ENCODE measurements around the gene PPP1R12A. TPM values are rescaled to one million over a fixed set of nuclear protein-coding genes. Genes with fewer than 3 reads are reported as not detected.

PPP1R12A gene
- total and polyA plus RNA-seq, 9 of the 15 experiments (the other 6 are each of a cell fraction or from before 2014, with no cell fraction given) = 26.4 to 119 (median 53.3) TPM

- no peak for TF ChIP-seq BDP1 (IDR thresholded peaks at IDR 0.05; ENCODE audit: insufficient read depth, insufficient read length)
- no peak for TF ChIP-seq PHTF2 (CRISPR knock-in tag; IDR thresholded peaks at IDR 0.05)
- TF ChIP-seq THAP12 (CRISPR knock-in tag; IDR thresholded peaks at IDR 0.05) = no peak
- no peak for TF ChIP-seq RCOR1 (IDR thresholded peaks at IDR 0.05; ENCODE audit: borderline replicate concordance in 1 of 2, low read depth in 2 of 2, low read length in 2 of 2)
- no peak for TF ChIP-seq POLR2AphosphoS5 (IDR thresholded peaks at IDR 0.05; ENCODE audit: control insufficient read depth, insufficient read depth, low read depth, low read length)
- no peak for TF ChIP-seq ZBTB33 (CRISPR knock-in tag; IDR thresholded peaks at IDR 0.05)
- no peak for TF ChIP-seq SMAD3 (CRISPR knock-in tag; conservative IDR thresholded peaks at IDR 0.05)
- TF ChIP-seq POLR3A (IDR thresholded peaks at IDR 0.05; ENCODE audit: borderline replicate concordance, extremely low read depth, insufficient read depth, insufficient read length) = no peak
- no peak for TF ChIP-seq ATF3 (IDR thresholded peaks at IDR 0.05)
- TF ChIP-seq ATF3 (CRISPR knock-in tag; conservative IDR thresholded peaks at IDR 0.05) = no peak
- no peak for TF ChIP-seq RBM34 (IDR thresholded peaks at IDR 0.05; ENCODE audit: borderline replicate concordance, insufficient read depth, low read length)
Measured at GRCh38 chr12:79870916-79871315, 64.0 kb downstream of the PPP1R12A start (continued).

Measured in K562 (cell line).